OCI-LY7 (cell line): Measurements from ENCODE around the gene GRK6.

Experiments used
- CTCF ChIP-seq: fragments of 200-600 bp; sonication (generic); conservative IDR thresholded peaks from 2 replicates; pipeline ENCODE4 v1.5.1; 2014; ENCODE audit warnings: mild to moderate bottlenecking, antibody characterized with exemption, low read length, moderate library complexity, mixed read lengths
- EZH2phosphoT487 ChIP-seq: fragments of 200-600 bp; sonication (generic); IDR thresholded peaks from 2 replicates; pipeline ENCODE4 v1.6.1; 2018; ENCODE audit warnings: low read depth, borderline replicate concordance, mild to moderate bottlenecking, mixed run types, antibody characterized with exemption, low read length, moderate library complexity, mixed read lengths

- TF ChIP-seq CTCF (no peak), EZH2phosphoT487 (no peak)
Measured at GRCh38 chr5:177470759-177471536, 44.5 kb downstream of the GRK6 start.
